Fibroblast of pulmonary artery (primary cell): ENCODE data around the gene PLA2G2F.

ENCODE experiments used
- DNase-seq: peaks from one replicate; pipeline ENCODE4 v3.0.0-alpha.2; 2010; ENCODE audit warnings: low read depth
- H3K4me3 ChIP-seq: replicated peaks from 2 replicates; pipeline ENCODE4 v1.5.1; 2011; ENCODE audit warnings: low read depth, mild to moderate bottlenecking, control low read depth, low read length, moderate library complexity
- TF ChIP-seq, protein P1 (sequence below): IDR thresholded peaks from 2 replicates; pipeline ENCODE4 v1.5.1; 2011; ENCODE audit warnings: mild to moderate bottlenecking, control low read depth, low read length, inconsistent platforms; ENCODE audit errors: missing control alignments

The PLA2G2F gene

DNA sequence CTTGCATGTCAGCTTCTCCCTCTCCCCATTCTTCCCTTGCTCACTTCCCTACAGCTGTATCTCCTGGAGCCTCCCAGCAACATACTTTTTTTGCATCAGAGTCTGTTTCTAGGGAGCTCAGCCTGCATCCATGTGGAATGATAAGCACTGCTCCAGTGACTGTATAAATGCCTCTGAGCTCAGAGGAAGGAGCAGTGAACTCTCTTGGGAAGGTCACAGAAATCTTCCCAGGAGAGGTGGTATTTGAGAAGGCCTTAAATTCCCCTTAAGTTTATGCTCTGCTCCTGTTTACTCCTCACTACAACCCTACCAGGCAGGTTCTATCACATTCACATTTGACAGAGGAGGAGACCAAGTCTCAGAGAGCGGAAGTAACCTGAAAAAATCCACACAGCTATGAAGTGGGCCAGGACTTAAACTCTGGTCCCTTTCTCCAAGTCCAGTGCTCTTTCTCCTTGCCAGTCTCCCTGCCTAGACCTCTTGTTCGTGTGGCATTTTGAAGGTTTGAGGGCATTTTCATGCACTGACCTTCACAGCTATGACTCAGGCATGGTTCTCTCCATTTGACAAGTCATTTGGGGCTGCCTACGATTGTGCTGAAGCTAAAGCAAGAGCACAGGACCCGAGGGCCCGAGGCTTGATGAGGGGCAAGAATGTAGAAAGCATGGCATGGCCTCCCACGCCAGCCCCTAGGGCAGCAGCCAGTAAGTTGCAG, 41.2 kb downstream of the PLA2G2F start:
- H3K4me3 ChIP-seq: no peak overlapping the region
- DNase-seq: no peak
- TF ChIP-seq, protein P1, sequence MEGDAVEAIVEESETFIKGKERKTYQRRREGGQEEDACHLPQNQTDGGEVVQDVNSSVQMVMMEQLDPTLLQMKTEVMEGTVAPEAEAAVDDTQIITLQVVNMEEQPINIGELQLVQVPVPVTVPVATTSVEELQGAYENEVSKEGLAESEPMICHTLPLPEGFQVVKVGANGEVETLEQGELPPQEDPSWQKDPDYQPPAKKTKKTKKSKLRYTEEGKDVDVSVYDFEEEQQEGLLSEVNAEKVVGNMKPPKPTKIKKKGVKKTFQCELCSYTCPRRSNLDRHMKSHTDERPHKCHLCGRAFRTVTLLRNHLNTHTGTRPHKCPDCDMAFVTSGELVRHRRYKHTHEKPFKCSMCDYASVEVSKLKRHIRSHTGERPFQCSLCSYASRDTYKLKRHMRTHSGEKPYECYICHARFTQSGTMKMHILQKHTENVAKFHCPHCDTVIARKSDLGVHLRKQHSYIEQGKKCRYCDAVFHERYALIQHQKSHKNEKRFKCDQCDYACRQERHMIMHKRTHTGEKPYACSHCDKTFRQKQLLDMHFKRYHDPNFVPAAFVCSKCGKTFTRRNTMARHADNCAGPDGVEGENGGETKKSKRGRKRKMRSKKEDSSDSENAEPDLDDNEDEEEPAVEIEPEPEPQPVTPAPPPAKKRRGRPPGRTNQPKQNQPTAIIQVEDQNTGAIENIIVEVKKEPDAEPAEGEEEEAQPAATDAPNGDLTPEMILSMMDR: no peak

DNA sequence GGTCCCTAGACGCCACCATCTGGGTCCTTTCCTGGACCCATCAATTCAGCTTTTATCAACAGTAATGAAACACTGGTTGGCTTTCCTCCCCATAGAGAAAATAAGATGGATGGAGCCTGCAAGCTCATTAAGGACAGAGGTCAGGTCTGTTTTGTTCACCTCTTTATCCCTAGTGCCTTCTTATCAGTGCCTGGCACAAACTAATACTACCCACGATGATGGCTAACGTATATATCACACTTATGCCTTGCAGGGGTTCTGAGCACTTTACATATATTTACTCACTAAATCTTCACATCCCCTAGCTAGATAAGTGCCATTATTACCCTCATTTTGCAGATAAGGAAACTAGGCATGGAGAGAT, 41.7 kb downstream of the PLA2G2F start:
- no peak for DNase-seq
- TF ChIP-seq, protein P1: no peak
- H3K4me3 ChIP-seq: no peak overlapping the region

DNA sequence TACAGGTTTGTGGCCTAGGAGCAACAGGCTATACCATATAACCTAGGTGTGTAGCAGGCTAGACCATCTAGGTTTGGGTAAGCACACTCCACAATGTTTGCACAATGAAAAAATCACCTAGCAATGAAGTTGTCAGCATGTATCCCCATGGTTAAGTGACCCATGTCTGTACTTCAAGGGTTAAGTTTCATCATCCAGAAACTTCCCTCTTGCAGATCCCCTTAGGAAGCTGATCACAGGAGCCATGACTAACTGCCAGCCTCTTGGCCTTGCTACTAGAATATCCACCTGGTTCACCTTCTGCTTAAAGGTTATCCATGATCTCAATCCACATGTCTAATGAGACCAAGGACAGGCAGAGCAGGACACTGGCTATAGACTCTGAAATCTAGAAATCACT, 43.3 kb downstream of the PLA2G2F start:
- no peak overlapping the region for H3K4me3 ChIP-seq
- TF ChIP-seq, protein P1: no peak
- no peak for DNase-seq

DNA sequence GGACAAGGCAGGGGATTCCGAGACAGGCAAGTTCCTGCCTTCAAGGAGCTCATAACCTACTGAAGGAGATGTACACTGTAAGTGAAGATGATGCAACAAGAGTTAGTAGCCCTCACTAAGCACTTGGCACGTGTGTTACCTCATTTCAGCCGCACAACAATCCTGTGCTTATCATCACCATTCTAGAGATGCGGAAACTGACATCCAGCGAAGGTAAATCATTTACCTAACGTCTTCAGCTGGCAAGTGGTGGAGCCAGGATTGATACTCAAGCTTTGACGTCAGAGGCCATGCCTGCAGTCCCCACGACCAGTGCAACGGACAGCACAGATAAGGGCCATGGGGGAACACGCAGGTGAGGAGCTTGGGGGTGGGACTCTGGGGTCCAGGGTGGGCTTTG, 43.9 kb downstream of the PLA2G2F start:
- TF ChIP-seq, protein P1: no peak
- H3K4me3 ChIP-seq: no peak overlapping the region
- no peak for DNase-seq

DNA sequence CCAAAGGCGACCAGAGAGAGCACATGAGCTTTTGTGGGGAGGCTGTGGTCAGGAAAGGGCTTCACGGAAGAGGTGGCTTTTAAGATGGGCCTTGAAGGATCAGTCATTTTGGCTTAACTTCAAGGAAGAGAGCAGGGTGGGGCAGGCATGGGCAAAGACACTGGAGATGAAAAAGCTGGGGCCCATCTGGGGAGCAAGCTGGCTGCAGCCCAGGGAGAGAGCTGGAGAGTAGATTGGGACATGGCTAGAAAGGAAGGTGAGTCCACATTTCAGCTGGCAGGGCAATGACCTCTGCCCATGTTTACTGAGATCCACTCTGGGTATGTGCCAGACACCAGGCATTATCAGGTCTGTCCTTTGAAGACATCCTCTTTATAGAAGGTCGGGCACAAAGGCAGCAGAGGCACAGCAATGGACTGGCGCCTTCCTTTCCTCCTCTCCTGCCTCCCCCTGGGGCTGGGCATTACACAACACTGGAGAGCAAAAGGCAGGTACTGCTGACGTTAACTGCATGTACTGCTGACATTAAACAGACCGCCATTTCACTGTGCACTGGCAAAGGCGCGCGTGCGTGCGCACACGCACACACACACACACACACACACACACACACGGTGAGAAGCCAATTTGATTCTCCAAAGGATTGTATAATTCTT, 44.6 kb downstream of the PLA2G2F start:
- no peak for DNase-seq
- TF ChIP-seq, protein P1: no peak
- no peak overlapping the region for H3K4me3 ChIP-seq

DNA sequence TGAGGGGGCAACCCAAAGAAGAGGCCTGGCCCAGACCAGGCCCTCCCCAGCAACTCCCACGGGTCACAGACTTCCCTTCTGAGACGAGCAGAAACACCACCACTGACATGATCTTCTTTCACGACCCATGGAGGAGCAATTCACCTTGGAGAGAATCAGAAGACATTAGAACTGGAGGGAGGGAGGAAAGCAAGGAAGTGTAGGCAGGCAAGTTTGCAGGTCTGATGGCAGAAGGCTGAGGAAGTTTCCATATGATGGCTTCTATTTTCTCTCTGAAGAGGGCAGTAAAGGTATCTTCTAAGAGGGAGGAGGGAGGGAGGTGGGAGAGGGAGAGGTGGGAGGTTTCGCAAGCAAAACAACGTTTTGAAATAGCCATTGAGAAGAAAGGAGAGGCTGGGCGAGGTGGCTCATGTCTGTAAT, 45.4 kb downstream of the PLA2G2F start:
- DNase-seq: peak; percentile 29
- no peak overlapping the region for H3K4me3 ChIP-seq
- TF ChIP-seq, protein P1: no peak
